Transverse colon (tissue), 4 donors: Measurements from ENCODE around the gene DTX3L.

Source experiments
- CTCF ChIP-seq, 5 experiments: fragments of 200-600 bp in 3 of 5; fragments of 450-650 bp in 2 of 5; sonication (generic) in 3 of 5; IDR thresholded peaks; 1 replicate in 2 of 5; 2 replicates in 3 of 5; pipeline ENCODE4 v1.5.1; 2016 to 2017; ENCODE audit warnings: antibody characterized with exemption in 5 of 5, inconsistent platforms in 3 of 5, mild to moderate bottlenecking in 2 of 5, moderate library complexity in 1 of 5
- EP300 ChIP-seq: sonication (generic); formaldehyde crosslinking; IDR thresholded peaks from one replicate; pipeline ENCODE4 v1.6.1; 2017; ENCODE audit warnings: antibody characterized with exemption, low read depth
- POLR2A ChIP-seq: fragments of 450-650 bp; IDR thresholded peaks from one replicate; pipeline ENCODE4 v1.6.1; 2016; ENCODE audit warnings: antibody characterized with exemption, mild to moderate bottlenecking, moderate library complexity
- POLR2AphosphoS5 ChIP-seq, 3 donors: sonication (generic); formaldehyde crosslinking; IDR thresholded peaks; one replicate each; pipeline ENCODE4 v1.6.1; 2016; ENCODE audit warnings: antibody characterized with exemption in 3 of 3

GRCh38 chr3:122515020-122515468 lies 49.1 kb upstream of the DTX3L start:
- no peak for TF ChIP-seq EP300
- no peak for TF ChIP-seq CTCF (IDR thresholded peaks at IDR 0.05)
- TF ChIP-seq POLR2A, result no peak
- no peak for TF ChIP-seq POLR2AphosphoS5 (IDR thresholded peaks at IDR 0.05)
